T-helper 9 cell (primary cell): ENCODE data around the gene CAND2.
"Not testable (repeated sequence)": the region's sequence is repeated elsewhere in the genome, so short reads cannot be mapped to it uniquely, and the experiment has no call there.

Experiments used
- DNase-seq: peaks from one replicate; pipeline ENCODE4 v3.0.0-alpha.2; 2020

The CAND2 gene

GRCh38 chr3:12832350-12833221 is 36.1 kb downstream of the CAND2 start:
- no peak for DNase-seq

- no peak for DNase-seq
These were observed 37.0 kb downstream of the CAND2 start for GRCh38 chr3:12833222-12834161.

- no peak for DNase-seq
These were observed 38.7 kb downstream of the CAND2 start for GRCh38 chr3:12835052-12835665.

DNA sequence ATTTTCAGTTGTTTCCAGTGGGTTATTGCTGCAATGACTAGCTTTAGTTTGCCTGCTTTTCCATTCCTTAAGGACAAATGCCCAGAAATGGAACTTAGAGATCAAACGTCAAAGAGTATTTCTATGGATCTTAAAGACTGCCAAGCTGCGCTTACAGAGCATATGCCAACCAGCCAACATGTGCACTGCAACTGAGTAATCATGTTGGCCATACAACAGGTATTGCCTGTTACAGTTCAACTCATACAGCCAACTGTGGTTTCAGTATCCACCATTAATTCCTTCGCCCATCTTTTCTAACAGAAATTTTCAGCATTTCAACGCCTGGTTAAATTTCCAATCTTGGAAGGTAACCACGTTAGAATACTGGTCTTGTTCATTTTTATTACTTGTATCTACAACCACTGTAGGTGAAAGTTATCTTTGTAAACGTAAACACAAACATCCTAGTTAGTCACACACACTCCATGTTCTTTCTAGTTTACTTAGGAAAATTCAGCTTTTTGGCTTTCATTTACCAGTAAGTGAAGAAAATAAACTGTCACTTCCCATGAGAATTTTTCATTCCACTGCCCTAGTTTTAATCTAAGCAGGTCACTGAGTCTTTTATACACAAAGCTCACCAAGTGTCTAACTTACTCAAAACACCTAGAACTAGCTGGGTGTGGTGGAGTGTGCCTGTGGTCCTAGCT is 41.0 kb downstream of the CAND2 start:
- no peak for DNase-seq

DNA sequence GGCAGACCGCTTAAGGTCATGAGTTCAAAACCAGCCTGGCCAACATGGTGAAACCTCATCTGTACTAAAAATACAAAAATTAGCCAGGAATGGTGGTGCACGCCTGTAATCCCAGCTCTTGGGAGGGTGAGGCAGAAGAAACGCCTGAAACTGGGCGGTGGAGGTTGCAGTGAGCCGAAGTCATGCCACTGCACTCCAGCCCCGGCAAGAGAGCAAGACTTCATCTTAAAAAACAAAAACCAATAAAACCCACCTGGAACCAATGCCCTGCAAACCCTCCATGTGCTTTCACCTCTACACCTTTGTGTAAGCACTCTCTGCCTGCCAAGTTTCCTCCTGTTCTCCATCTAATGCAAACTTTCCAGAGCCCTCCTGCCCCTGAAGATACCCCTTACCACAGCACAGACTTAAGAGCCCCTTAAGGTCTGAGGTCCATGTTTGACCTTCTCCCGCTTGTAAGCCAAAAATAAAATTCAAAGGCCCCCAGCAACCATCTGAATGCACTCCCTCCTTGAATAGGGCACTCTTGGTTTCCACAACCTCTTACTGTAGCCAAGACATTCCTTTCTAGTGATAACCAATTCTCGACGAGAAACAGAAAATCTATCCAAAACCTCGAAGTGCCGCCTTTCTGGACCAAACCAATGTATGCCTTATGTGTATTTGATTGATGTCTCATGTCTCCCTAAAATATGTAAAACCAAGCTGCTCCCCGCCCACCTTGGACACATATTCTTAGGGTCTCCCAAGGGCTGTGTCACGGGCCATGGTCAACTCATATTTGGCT is 41.9 kb downstream of the CAND2 start:
- no peak for DNase-seq

- DNase-seq = no peak
These were observed 42.9 kb downstream of the CAND2 start for GRCh38 chr3:12839156-12839946.

DNA sequence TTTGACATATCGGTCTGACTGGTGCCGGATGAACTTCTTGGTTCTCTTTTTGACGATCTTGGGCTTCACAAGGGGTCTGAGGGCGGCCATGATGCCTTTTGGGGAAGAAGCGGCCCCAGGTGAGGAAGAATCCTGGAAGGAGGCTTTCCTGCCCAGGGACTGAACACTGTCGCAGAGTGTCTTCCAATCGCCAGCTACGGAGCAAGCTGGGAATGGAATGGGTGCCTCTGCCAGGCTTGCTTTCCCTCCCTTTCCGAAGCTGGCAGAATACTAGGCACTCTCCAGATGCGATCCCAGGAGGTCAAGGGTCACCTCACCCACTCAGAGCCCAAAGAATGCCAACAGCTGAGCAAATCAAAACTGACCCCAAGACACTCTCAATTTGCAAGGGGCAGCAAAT is 43.7 kb downstream of the CAND2 start:
- not testable (repeated sequence) for DNase-seq

DNA sequence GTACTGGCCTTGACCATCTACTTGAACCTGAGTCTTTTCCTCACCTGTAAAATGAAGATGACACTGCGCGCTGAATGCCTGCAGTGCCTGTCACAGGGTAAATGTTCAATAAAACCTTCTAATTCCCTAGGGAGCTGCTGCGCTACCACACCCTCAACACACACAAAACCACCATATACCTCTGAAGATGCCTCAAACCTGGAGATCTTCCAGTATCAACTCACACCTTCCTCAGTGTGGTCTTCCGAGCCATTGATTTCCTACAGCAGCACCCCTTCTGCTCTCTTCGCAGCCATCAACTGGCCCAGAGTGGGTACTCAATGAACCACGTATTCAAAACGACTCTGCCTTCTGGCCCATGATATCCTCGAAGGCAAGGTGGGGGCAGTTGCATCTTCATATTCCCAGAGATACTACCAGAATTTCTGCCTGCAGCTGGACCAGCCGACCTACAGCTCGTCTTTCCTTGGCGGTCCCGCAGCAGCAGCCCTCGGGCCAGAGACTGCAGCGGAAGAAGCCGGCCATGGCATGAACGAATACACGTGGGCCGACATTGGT is 44.2 kb downstream of the CAND2 start:
- peak; percentile 29 for DNase-seq

DNA sequence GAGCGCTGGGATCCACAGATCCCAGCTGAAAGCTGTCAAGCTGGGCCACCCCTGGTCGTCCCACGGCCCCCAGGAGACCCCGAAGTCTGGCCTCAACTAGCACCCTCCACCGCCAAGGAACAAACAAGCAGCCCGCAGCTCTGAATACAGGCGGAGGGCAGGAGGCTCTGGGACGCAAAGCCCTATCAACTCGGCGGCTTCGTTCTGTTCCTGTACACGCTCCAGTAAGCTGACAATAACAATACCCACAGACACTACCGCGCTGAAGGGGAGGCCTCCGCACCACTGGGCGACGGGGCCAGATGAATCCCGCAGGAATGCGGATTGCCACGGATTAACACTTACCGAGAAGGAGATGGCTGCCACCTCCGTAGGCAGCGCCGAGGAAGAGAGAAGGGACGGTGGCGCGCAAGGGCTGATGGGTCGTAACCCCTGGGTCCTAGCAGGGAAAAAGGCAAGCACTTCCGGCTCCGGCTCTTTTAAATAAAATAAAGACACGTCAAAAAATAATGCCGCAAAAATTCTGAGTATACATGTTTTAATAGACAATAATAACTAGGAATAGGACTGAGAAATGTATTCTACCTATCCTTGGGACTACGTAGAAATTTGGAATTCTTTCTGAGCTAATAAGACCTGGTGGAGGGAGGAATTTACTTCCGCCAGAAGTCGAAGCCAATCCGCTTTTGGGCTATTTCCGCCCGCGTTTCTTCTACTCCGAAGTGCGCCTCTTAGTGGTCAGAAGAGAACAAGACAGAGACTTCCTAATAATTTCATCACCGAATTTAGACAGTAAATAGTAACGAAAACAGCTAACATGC is 44.9 kb downstream of the CAND2 start, which contains the start of gene RPL32:
Gene RPL32, minus strand, starts transcription at position 417 of the 821 bp plus-strand sequence. CDS start 1,328 bp downstream, outside the sequence.
- DNase-seq = peak; percentile 78

GRCh38 chr3:12841970-12842328 is 45.5 kb downstream of the CAND2 start:
- DNase-seq = no peak

DNA sequence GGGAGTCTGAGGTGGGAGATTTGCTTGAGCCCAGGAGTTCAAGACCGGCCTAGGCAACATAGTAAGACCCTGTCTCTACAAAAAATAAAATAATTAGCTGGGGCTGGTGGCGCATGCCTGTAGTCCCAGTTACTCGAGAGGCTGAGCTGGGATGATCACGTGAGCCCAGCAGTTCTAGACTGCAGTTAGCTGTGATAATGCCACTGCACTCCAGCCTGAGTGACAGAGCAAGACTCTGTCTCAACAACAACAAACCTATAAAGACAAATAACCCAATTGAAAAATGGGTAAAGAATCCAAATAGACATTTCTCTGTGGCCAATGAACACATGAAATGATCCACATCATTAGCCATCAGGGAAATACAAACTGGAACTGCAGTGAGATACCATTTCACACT is 46.0 kb downstream of the CAND2 start:
- DNase-seq = no peak

- DNase-seq = no peak
These were observed 49.3 kb downstream of the CAND2 start for GRCh38 chr3:12845811-12846210.

- DNase-seq = no peak
These were observed 55.7 kb downstream of the CAND2 start for GRCh38 chr3:12852201-12852600.

GRCh38 chr3:12853847-12854246 is 57.4 kb downstream of the CAND2 start:
- not testable (repeated sequence) for DNase-seq

DNA sequence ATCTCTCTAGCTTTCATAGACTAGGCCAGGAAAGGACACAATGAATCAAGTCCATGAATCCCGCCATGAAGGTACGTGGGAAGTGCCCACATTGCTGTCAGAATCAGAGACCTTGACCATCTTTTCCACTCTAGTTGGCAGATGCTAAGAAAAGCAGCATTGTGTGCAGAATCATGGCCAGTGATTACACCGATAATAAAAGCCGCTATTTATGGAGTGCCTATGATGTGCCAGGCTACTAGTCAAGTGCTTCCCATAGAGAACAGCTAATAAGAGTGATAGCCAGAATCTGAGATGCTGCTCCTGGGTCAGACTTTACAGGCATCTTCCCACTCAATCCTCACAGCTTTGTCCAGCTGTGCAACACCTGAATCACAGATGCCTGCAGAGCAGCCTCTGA is 58.1 kb downstream of the CAND2 start:
- no peak for DNase-seq

DNA sequence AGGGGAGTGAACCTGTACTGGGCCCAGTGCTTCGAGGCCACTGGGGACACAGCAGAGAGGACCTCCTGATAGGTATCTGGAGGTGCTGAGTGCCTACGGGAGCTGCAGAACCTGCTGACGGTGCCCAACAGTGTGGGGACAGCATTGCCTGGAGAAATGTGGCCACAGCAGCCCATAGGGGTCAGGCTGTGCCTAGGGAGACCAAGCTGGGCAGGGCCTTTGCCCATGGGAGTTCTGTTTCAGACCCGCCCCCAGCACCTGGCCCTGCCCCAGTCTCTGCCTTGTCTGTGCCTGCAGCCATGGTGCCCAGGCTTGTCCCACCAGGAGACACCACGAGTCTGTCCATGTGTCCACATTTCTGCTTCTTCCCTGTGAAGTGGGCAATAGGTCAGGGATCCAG is 60.1 kb downstream of the CAND2 start:
- no peak for DNase-seq

DNA sequence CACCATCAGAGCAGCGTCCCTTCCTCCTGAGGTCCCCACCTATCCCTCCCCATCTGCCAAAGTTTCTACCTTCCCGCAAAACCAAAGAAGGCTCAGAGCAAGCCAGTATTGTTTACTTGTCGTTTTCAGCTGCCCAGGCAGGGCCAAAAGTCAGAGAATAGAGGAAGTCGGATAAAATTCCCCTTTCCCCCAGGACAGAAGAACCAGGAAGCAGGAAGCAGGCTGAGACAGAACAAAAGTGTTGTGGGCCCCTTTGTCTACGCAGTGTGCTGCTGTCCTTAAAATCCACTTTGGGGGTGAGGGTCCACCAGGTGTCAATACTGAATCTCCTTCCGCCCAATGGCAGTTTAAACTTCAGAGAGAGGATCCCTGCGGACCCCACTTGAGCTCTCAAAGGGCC is 63.4 kb downstream of the CAND2 start:
- DNase-seq = no peak

GRCh38 chr3:12861611-12862010 is 65.1 kb downstream of the CAND2 start:
- DNase-seq = no peak

GRCh38 chr3:12862387-12862786 is 65.9 kb downstream of the CAND2 start:
- no peak for DNase-seq

- no peak for DNase-seq
These were observed 68.8 kb downstream of the CAND2 start for GRCh38 chr3:12865271-12865670.
